ENCODE data around the gene C7. TPM values are rescaled to one million over a fixed set of nuclear protein-coding genes. Genes with fewer than 3 reads are reported as not detected.
A peak's percentile ranks its signal among the peaks of the same experiment; 100 is the strongest.

C7 gene
- total RNA-seq, 1 experiment from 2014 or later: 11.7 TPM

- BruUV-seq (replicated peaks): no TSS peak
- H3K27ac ChIP-seq (ENCODE audit: low read depth, low read length, poor library complexity, severe bottlenecking): no peak overlapping the region
- intact Hi-C loops (cut with micrococcal nuclease; ENCODE audit: unreplicated experiment): no loop called here
- no peak for TF ChIP-seq CTCF (conservative IDR thresholded peaks at IDR 0.05; ENCODE audit: low read depth, low read length)
- TF ChIP-seq EZH2 (IDR thresholded peaks at IDR 0.05; ENCODE audit: borderline replicate concordance, low read depth, low read length, poor library complexity, severe bottlenecking): no peak
- no peak for DNase-seq (ENCODE audit: low spot score)
- no peaks in the 10 kb centered on the region for H3K36me3 ChIP-seq (ENCODE audit: insufficient read depth, low read length, poor library complexity, severe bottlenecking)
- H3K9me3 ChIP-seq (ENCODE audit: low read depth, low read length, poor library complexity, severe bottlenecking): no peaks in the 10 kb centered on the region
- POLR2A ChIA-PET (ENCODE audit: low non-redundant PET): no interaction called here
- H3K27me3 ChIP-seq (replicated peaks; ENCODE audit: insufficient read depth, low read depth, low read length, poor library complexity): no peaks in the 10 kb centered on the region
- no peak overlapping the region for H3K4me3 ChIP-seq (ENCODE audit: low read depth, low read length, poor library complexity, severe bottlenecking)
- CTCF ChIA-PET: no interaction called here
- H3K4me1 ChIP-seq (ENCODE audit: insufficient read depth, low read length, poor library complexity, severe bottlenecking): no peaks in the 10 kb centered on the region
These were observed 94.5 kb downstream of the C7 start for GRCh38 chr5:41003670-41004376.

GRCh38 chr5:41004931-41005330 is 95.6 kb downstream of the C7 start:
- no peaks in the 10 kb centered on the region for H3K36me3 ChIP-seq (ENCODE audit: insufficient read depth, low read length, poor library complexity, severe bottlenecking)
- CTCF ChIA-PET: no interaction called here
- H3K4me3 ChIP-seq (ENCODE audit: low read depth, low read length, poor library complexity, severe bottlenecking): no peak overlapping the region
- intact Hi-C loops (cut with micrococcal nuclease; ENCODE audit: unreplicated experiment): no loop called here
- TF ChIP-seq CTCF (conservative IDR thresholded peaks at IDR 0.05; ENCODE audit: low read depth, low read length): no peak
- TF ChIP-seq EZH2 (IDR thresholded peaks at IDR 0.05; ENCODE audit: borderline replicate concordance, low read depth, low read length, poor library complexity, severe bottlenecking): no peak
- H3K4me1 ChIP-seq (ENCODE audit: insufficient read depth, low read length, poor library complexity, severe bottlenecking): no peaks in the 10 kb centered on the region
- POLR2A ChIA-PET (ENCODE audit: low non-redundant PET): no interaction called here
- no peaks in the 10 kb centered on the region for H3K27me3 ChIP-seq (replicated peaks; ENCODE audit: insufficient read depth, low read depth, low read length, poor library complexity)
- no peak for DNase-seq (ENCODE audit: low spot score)
- H3K27ac ChIP-seq (ENCODE audit: low read depth, low read length, poor library complexity, severe bottlenecking): no peak overlapping the region
- no peaks in the 10 kb centered on the region for H3K9me3 ChIP-seq (ENCODE audit: low read depth, low read length, poor library complexity, severe bottlenecking)
- BruUV-seq (replicated peaks): no TSS peak

GRCh38 chr5:41009232-41009631 is 99.9 kb downstream of the C7 start:
- TF ChIP-seq CTCF (conservative IDR thresholded peaks at IDR 0.05; ENCODE audit: low read depth, low read length): no peak
- TF ChIP-seq EZH2 (IDR thresholded peaks at IDR 0.05; ENCODE audit: borderline replicate concordance, low read depth, low read length, poor library complexity, severe bottlenecking): no peak
- intact Hi-C loops (cut with micrococcal nuclease; ENCODE audit: unreplicated experiment): no loop called here

More at GRCh38 chr5:41009232-41009631, 99.9 kb downstream of the C7 start:
- no peaks in the 10 kb centered on the region for H3K27me3 ChIP-seq (replicated peaks; ENCODE audit: insufficient read depth, low read depth, low read length, poor library complexity)
- no peaks in the 10 kb centered on the region for H3K36me3 ChIP-seq (ENCODE audit: insufficient read depth, low read length, poor library complexity, severe bottlenecking)
- H3K4me3 ChIP-seq (ENCODE audit: low read depth, low read length, poor library complexity, severe bottlenecking): no peak overlapping the region
- no peaks in the 10 kb centered on the region for H3K4me1 ChIP-seq (ENCODE audit: insufficient read depth, low read length, poor library complexity, severe bottlenecking)
- DNase-seq (ENCODE audit: low spot score): peak; percentile 88
- POLR2A ChIA-PET (ENCODE audit: low non-redundant PET): no interaction called here
- no TSS peak for BruUV-seq (replicated peaks)
- H3K9me3 ChIP-seq (ENCODE audit: low read depth, low read length, poor library complexity, severe bottlenecking): no peaks in the 10 kb centered on the region
- CTCF ChIA-PET: no interaction called here
- H3K27ac ChIP-seq (ENCODE audit: low read depth, low read length, poor library complexity, severe bottlenecking): no peak overlapping the region
